ENCODE measurements around the gene TMA7B. TPM values are rescaled to one million over a fixed set of nuclear protein-coding genes. Genes with fewer than 3 reads are reported as not detected.

The TMA7B gene
- total RNA-seq, 2 donors from 2014 or later, result 2.4 to 2.5 TPM

DNA sequence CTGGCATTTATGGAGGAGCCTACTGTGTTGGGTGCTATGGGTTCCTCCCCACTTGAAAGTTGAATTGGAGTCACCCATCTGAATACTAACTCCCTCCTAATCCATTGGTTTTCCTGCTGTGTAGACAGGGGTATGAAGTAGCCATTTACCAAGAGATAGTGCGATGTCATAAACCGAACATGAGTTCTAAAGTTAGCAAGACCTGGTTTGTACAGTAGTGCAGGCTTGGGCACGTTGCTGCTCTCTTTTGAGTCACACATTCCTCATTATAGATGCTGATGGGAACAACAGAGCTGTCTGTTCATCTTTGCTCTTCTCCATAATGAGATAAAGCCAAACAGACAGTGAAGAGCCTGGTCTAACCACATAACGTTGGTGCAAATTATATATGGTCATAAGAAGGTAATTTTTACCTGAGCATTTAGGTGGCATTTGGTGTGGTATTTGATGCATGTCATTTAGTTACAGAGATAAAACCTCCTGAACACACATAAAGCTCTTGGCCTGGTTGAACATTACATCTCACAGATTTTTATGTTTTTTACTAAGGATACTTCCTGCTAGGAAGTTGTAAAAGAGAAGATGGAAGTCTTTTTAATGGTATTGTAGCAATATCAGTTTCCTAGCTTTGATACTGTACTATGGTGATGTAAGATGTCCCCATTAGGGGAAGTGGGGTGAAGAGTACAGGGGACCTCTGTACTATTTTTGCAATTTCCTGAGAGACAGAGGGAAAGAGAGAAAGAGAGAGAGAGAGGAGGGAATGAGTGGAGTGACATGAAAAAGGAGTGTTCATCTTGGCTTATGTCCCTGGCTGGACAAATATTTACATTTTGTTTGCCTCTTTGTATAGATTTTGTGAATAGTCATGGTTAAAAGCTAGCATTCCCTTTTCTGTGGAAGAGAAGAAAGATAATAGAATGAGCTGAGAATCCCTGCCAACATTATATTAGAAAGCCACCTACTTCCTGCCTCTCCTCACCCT, 31.4 kb upstream of the TMA7B start:
- DNase-seq (ENCODE audit: low spot score in 2 of 2) (no peak), ATAC-seq (peak; percentile 22 to 37)
- H3K9me3 Mint-ChIP-seq, result no peaks in the 10 kb centered on the region
- peak overlapping the region in 1 of 2 donors; percentile 48 for H3K27ac Mint-ChIP-seq
- H3K36me3 Mint-ChIP-seq, result peaks cover 13 to 19% of the 10 kb centered on the region in 2 donors

DNA sequence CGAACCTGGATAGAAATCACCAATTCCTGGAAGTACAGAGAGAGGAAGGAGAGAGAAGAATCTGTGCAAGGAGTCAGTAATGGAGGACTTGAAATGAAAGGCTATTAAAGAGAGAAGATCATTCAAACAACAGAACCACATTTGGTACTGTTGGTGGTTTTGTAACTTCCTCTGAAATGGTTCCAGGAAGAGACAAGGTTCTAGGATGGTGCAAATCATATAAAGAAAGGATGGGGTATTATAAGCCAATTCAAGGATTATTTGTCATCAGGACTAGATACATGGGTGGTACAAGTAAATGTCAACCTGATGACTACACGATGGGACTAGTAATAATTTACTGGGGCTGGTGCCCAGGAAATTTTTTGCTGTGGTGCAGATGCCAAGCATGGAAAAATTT, 28.9 kb upstream of the TMA7B start:
- DNase-seq (ENCODE audit: low spot score in 2 of 2) (no peak), ATAC-seq (peak; percentile 30 to 49)
- no peak overlapping the region for H3K27ac Mint-ChIP-seq
- no peaks in the 10 kb centered on the region for H3K9me3 Mint-ChIP-seq
- H3K36me3 Mint-ChIP-seq, result peaks cover 13 to 25% of the 10 kb centered on the region in 2 donors

DNA sequence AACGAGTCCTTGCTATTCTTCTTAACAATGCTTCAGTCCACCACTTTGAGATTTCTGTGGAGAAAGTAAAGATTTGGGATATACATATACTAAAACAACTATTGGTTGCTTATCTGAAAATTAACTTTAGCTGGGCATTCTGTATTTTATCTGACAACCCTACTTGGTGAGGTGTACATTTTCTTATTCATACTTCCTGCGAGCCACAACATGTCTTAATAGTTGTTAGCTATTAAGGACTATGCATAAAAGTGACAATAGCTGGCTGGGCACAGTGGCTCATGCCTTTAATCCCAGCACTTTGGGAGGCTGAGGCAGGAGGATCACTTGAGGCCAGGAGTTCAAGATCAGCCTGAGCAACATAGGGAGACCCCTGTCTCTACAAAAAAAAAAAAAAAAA, 28.0 kb upstream of the TMA7B start:
- H3K27ac Mint-ChIP-seq, result no peak overlapping the region
- ATAC-seq, result no peak

DNA sequence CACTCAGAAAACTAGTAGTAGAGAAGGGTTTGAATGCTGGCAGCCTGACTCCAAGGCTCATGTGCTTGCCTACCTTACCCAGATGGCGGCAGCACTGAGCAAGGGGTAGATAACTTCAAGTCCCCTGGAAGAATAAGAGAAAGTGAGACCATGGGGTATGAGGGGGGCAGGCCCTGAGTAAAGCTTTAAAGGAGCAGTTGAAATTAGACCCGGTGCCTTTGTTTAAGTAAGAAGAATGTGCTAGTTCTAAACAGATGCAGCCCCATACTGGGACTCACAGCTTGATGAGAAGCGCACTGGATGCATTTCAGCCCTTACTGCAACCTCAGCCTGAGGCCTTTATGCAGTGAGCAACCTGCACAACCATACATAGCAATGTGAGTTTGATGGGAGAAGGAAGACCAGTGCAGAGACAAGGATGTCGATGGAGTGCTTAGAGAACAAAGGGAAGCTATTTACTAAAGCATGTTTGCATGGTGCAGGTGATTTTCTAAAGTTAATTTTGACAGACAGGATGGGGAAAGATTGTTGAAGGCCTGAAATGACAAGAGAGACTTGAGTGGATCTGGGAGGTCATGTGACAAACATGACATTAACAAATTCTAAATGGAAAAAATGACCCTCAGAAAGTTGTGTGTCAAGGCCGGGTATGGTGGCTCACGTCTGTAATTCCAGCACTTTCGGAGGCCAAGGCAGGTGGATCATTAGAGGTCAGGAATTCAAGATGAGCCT, 27.1 kb upstream of the TMA7B start:
- ATAC-seq (peak; percentile 47 to 49), DNase-seq (ENCODE audit: low spot score in 2 of 2) (peak in 1 of 2 donors; percentile 73)
- Mint-ChIP-seq H3K9me3 (no peaks in the 10 kb centered on the region), H3K36me3 (peaks cover 3 to 19% of the 10 kb centered on the region in 2 donors), H3K27ac (peak overlapping the region; percentile 95 to 98)

More for the DNA sequence above, 28.0 kb upstream of the TMA7B start:
- no peak for DNase-seq (ENCODE audit: low spot score in 2 of 2)
- Mint-ChIP-seq H3K36me3 (peaks cover 12 to 28% of the 10 kb centered on the region in 2 donors), H3K9me3 (no peaks in the 10 kb centered on the region)

DNA sequence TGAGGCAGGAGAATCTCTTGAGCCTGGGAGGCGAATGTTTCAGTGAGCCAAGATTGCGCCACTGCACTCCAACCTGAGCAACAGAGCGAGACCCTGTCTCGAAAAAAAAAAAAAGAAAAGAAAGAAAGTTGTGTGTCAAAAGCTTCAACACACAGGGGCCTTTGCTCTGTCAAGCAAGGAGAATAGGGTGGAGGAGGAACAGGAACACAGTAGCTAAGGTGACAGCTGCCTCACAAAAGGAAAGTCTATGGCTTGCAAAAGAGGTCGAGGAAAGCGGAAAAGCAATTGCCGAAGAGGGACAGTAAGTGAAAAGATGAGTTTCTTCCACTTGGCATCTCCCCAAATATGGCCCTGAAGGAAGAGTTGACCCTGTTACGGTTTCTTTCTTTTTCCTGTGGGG, 26.5 kb upstream of the TMA7B start:
- no peaks in the 10 kb centered on the region for H3K9me3 Mint-ChIP-seq
- peaks cover 0 to 13% of the 10 kb centered on the region in 2 donors for H3K36me3 Mint-ChIP-seq
- peak in 1 of 2 donors; percentile 8 for ATAC-seq
- no peak for DNase-seq (ENCODE audit: low spot score in 2 of 2)
- peak overlapping the region; percentile 95 to 98 for H3K27ac Mint-ChIP-seq

DNA sequence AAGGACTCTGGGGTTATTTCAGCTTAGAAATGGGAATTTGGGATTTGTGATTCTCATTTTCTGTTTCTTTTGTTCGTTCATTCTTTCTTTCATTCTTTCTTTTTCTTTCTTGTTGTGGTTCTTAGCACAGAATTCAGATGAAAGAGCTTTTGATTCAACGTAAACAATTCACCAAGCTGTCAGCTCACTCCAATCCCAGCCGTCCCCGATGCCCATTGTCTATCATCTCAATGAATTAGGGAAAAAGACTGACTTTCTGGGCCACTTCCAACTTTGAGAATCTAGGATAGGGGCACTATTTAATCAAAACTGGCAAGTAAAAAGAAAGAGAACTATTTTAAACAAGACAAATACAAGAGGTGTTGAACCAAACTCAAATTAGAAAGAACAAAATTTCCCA, 25.1 kb upstream of the TMA7B start:
- peaks cover 0 to 11% of the 10 kb centered on the region in 2 donors for H3K36me3 Mint-ChIP-seq
- ATAC-seq (no peak), DNase-seq (ENCODE audit: low spot score in 2 of 2) (no peak)
- no peaks in the 10 kb centered on the region for H3K9me3 Mint-ChIP-seq
- H3K27ac Mint-ChIP-seq, result peak overlapping the region; percentile 95 to 98

DNA sequence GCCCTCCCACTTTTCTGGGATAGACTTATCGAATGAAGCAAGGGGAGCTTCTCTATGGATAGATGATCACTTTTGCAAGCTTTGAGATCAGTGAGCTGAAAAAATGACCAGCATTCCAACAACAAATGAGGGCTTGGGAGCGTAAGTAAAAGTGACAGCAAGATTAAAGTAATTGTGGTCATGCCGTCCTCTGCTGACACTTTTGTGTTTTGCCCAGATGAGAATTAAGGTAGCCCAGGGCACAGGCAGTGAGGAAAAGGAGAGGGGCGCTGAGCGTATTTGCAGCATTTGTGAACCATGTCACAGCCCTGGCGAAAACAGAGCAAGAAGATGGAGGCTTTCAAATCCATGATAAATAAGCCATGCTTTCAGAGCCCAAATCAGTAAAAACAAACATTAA, 24.6 kb upstream of the TMA7B start:
- Mint-ChIP-seq H3K36me3 (peaks cover 0 to 11% of the 10 kb centered on the region in 2 donors), H3K27ac (peak overlapping the region; percentile 73 to 98), H3K9me3 (no peaks in the 10 kb centered on the region)
- ATAC-seq (no peak), DNase-seq (ENCODE audit: low spot score in 2 of 2) (no peak)

DNA sequence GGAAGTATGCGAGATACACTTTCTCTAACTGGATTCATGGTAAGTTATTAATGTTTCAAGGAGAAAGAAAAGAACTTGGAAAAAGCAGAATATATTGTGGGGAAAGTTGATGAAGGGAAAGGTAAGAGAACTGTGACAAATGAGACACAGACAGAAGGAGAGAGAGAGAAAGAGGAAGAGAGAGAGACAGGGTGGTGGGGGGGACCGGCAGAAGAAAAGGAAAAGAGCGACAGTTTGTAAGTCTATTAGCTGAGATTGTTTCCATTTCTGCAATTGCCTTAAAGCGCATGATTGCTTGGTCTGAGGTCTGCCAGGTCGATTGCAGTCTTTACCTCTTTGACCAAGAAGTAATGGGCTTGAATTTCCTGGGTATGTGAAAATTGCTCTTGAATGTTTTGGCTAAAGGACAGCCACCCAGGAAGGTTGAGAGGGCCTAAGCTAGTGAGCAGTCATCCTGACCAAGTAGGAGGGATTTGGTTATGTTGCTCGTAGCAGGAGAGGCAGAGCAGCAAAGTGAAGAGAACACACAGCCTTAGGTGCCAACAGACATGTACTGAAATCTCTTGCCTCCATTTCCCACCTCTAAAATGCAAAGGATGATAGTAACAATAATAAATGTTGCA, 23.6 kb upstream of the TMA7B start:
- no peak for DNase-seq (ENCODE audit: low spot score in 2 of 2)
- H3K9me3 Mint-ChIP-seq, result no peaks in the 10 kb centered on the region
- peaks cover 0 to 11% of the 10 kb centered on the region in 2 donors for H3K36me3 Mint-ChIP-seq
- ATAC-seq, result no peak
- H3K27ac Mint-ChIP-seq, result peak overlapping the region; percentile 73 to 98

DNA sequence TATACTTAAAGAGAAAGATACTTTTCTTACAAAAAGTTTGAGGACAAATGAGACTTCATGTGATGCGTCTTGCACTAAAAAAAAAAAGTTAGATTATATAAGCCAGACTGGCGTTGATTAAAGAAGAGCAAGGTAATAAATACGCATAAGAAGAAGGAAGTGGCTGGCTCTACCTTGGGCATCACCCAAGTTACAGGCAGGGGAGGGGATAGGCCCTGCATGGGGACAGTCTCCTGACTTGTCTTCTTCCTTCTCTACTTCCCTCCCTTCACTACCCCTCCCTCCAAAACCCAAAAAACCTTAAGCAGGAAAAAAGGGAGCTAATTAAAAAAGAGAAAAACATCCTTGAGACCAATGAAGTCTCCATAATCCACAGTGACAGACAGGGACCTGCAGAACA, 22.3 kb upstream of the TMA7B start:
- H3K36me3 Mint-ChIP-seq, result peaks cover 5 to 11% of the 10 kb centered on the region in 2 donors
- DNase-seq (ENCODE audit: low spot score in 2 of 2) (no peak), ATAC-seq (no peak)
- H3K27ac Mint-ChIP-seq, result peak overlapping the region; percentile 63 to 98
- H3K9me3 Mint-ChIP-seq, result no peaks in the 10 kb centered on the region

DNA sequence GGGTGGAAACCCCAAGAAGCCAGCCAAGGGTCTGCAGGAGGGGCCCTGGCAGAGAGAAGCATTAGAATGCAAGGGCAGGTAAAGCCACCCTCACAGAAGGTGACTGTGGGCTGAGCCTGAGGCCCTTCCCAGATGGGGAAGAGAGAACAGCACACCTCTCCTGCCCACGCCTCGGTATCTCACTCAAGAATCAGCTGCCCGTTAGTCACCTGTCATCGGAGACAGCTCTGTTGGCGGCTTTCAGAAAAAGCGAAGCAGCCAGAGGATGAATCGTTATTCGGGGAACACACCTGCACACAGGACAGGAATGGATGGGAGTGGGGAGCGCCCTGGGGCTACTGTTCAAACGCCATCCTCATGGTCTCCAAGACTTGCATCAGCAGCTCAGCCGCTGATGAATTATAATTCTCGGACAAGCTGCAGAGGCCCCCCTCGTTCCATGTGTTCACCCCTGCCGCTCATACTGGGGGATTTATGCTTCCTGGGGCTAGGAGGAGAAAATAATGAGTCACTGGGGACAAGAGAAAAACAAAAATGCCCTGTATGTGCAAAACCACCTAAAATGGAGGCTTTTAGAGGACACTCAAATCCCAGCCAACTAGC, 21.6 kb upstream of the TMA7B start:
- peaks cover 7 to 11% of the 10 kb centered on the region in 2 donors for H3K36me3 Mint-ChIP-seq
- ATAC-seq, result peak; percentile 69 to 73
- H3K9me3 Mint-ChIP-seq, result no peaks in the 10 kb centered on the region
- peak overlapping the region; percentile 89 to 98 for H3K27ac Mint-ChIP-seq
- DNase-seq (ENCODE audit: low spot score in 2 of 2), result peak in 1 of 2 donors; percentile 72

DNA sequence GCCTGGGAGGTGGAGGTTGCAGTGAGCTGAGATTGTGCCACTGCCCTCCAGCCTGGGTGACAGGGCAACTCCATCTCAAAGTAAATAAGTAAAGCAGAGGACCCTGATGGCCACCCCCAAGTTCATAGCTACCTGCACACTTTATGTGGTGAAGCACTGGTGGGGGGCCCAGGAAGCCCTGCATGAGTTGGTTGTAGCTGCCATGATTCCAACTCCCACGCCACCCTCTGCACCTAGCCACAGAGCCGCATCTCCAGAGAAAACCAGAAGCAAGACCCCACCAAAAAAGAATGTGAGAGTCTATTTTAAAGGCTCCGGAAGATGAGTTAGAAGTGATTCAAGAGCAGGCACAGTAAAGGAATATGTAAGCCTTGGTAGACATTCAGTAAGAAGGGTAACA, 20.4 kb upstream of the TMA7B start:
- peak; percentile 14 to 28 for ATAC-seq
- H3K9me3 Mint-ChIP-seq, result no peaks in the 10 kb centered on the region
- peaks cover 6 to 7% of the 10 kb centered on the region in 2 donors for H3K36me3 Mint-ChIP-seq
- no peak for DNase-seq (ENCODE audit: low spot score in 2 of 2)
- H3K27ac Mint-ChIP-seq, result peak overlapping the region in 1 of 2 donors; percentile 82

DNA sequence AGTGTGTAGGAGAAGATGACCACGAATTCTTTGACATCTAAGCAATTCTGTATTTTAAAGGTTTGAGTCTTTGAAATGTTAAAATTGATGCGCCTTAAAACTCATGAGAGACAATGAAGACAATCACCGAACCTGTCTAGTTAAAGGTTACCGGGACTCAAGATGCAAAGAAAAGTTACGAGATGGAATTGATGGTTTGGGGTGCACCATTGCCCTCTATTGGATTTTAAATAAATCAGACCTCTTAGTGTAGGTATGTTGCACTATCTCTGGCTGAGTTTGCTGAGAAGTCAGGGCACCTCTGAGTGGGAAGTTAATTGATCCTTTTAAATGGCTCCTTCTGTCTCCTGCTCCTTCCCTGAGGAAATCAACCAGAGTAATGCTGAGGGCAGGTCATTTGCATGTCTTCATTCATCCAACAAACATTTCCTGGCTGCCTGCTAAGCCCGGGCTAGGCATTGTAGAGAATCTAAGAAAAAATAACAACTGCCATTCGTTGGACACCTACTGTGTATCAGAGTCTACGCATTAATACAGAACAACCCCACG, 19.4 kb upstream of the TMA7B start:
- peak overlapping the region in 1 of 2 donors; percentile 82 for H3K27ac Mint-ChIP-seq
- DNase-seq (ENCODE audit: low spot score in 2 of 2) (no peak), ATAC-seq (peak; percentile 13 to 33)
- H3K36me3 Mint-ChIP-seq, result peaks cover 6 to 13% of the 10 kb centered on the region in 2 donors
- H3K9me3 Mint-ChIP-seq, result no peaks in the 10 kb centered on the region

DNA sequence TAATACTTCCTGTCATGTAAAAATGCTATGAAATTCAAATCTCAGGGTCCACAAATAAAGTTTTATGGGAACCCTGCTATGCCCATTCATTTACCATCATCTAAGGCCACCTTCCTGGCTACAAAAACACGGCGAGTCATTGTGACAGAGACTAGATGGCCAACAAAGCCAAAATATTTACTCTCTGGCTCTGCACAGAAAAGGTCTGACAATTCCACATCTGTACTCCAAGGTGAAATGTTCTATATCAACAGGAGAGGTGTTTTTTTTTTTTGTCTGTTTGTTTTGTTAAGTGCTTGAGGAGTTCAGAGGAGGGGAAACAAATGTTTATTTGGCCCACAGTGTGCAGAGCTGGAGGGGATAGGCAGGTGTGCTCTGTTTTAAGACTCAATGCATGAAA, 18.6 kb upstream of the TMA7B start:
- ATAC-seq (no peak), DNase-seq (ENCODE audit: low spot score in 2 of 2) (no peak)
- H3K27ac Mint-ChIP-seq, result peak overlapping the region in 1 of 2 donors; percentile 82
- peaks cover 2 to 13% of the 10 kb centered on the region in 2 donors for H3K36me3 Mint-ChIP-seq
- no peaks in the 10 kb centered on the region for H3K9me3 Mint-ChIP-seq

DNA sequence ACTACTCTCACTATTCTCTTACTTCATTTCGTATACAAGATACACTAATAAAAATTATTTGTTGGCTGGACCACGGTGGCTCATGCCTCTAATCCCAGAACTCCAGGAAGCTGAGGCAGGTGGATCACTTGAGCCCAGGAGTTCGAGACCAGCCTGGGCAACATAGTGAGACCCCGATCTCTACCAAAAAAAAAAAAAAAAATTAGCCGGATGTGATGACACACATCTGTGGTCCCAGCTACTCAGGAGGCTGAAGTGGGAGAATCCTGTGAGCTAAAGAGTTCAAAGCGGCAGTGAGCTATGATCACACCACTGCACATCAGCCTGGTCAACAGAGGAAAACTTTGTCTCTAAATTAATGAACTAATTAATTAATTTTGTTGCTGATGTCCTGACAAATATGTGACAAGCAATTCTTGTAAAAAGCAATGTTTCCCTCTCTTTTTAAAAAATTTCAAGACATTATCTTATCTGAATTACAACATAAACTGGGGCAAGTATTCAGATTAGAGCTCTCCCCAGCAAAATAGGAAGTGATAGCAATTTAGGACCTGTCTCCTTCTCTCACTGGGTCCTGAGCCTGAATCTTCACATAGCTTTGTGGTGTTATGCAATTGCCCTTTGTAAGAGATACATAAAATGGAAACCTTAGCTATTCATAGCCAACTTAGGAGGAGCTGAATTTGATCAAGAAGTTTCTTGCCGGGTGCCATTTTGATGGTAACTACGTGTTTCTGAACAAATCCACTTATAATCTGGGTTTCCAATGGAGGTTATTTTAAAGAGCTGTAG, 17.6 kb upstream of the TMA7B start:
- peak in 1 of 2 donors; percentile 23 for ATAC-seq
- no peak for DNase-seq (ENCODE audit: low spot score in 2 of 2)
- Mint-ChIP-seq H3K9me3 (no peaks in the 10 kb centered on the region), H3K36me3 (peaks cover 0 to 13% of the 10 kb centered on the region in 2 donors), H3K27ac (peak overlapping the region; percentile 82 to 94)

DNA sequence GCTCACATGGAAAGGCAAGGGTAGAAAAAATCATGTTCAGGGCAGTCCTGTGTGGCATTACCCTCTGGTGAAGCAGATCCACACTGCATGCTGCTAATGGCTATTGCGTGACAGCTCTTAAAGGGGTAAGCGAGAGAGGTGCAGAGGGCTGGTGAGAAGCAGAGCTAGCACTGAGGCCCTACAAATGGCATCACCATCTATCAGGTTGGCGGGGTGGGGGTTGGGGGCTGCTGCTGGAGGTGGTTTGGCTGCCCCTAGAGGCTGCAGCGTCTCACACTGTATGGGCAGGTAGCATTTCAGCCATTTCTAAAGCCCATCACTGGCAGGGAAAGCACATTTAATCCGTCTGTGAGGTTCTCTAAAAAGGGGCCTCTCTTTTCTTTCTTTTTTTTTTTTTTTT, 16.9 kb upstream of the TMA7B start:
- Mint-ChIP-seq H3K9me3 (no peaks in the 10 kb centered on the region), H3K36me3 (peaks cover 0 to 15% of the 10 kb centered on the region in 2 donors), H3K27ac (peak overlapping the region; percentile 82 to 94)
- ATAC-seq (peak; percentile 15 to 16), DNase-seq (ENCODE audit: low spot score in 2 of 2) (no peak)

Data from activated naive CD4-positive, alpha-beta T cell treated with anti-CD3 and anti-CD28 coated beads, Interleukin-2, amount 50 U/mL, for 72 hours (primary cell).